HepG2 (cell line): ENCODE results near the gene C16orf86. TPM values are rescaled to one million over a fixed set of nuclear protein-coding genes. Genes with fewer than 3 reads are reported as not detected.

Source experiments
- ATAC-seq: fragments of 200-7000 bp; cut with Tn5 transposase; 3 replicates; pipeline ENCODE4 v1.9.1; 2020; ENCODE audit warnings: mild to moderate bottlenecking, moderate library complexity
- BruUV-seq: library from RNA; stranded (reverse); fragments of 400-500 nt; replicated peaks from 2 replicates; lab custom pipeline; 2021; lab: Mats Ljungman, UMichigan
- CTCF ChIA-PET: fragments of 300-600 bp; formaldehyde crosslinking; extraction: SDS; loops from one replicate; lab custom pipeline; 2021; ENCODE audit warnings: low total read pairs, inconsistent platforms, low intra/inter-chr PET ratio; lab: Yijun Ruan, JAX
- POLR2A ChIA-PET: fragments of 350-600 bp; sonication (Branson Sonifier 250); formaldehyde crosslinking; loops from one replicate; lab custom pipeline; 2020; ENCODE audit warnings: antibody characterized with exemption, inconsistent platforms; lab: Yijun Ruan, JAX
- DNase-seq: peaks from one replicate; pipeline ENCODE4 v3.0.0-alpha.2; 2015; ENCODE audit warnings: low spot score
- FAIRE-seq: peaks from 3 replicates; lab custom pipeline; 2011; peaks lifted over from hg19 to GRCh38; lab: Jason Lieb, UNC
- H2AFZ ChIP-seq: one replicate; pipeline ENCODE4 v1.6.1; 2011; ENCODE audit warnings: low read length, inconsistent platforms
- H3K27ac ChIP-seq: fragments of 300-600 bp; 3 replicates; pipeline ENCODE4 v1.8.0; 2011; ENCODE audit warnings: mixed run types, mild to moderate bottlenecking, mixed read lengths, low read length, inconsistent platforms; ENCODE audit not compliant: insufficient read depth; ENCODE audit errors: extremely low read length
- H3K27me3 ChIP-seq, 2 experiments: fragments of 200-600 bp in 1 of 2; 2 replicates in 1 of 2; 3 replicates in 1 of 2; pipeline versions ENCODE4 v1.6.0 to v1.8.0; 2011; ENCODE audit warnings: low read length in 2 of 2, mild to moderate bottlenecking in 2 of 2, moderate library complexity in 2 of 2, inconsistent platforms in 1 of 2; ENCODE audit not compliant: insufficient read depth in 2 of 2, control insufficient read depth in 1 of 2
- H3K36me3 ChIP-seq, 2 experiments: fragments of 200-600 bp in 1 of 2; replicated peaks in 1 of 2; 2 replicates in 1 of 2; 3 replicates in 1 of 2; pipeline versions ENCODE4 v1.5.1 to v1.8.0; 2011; ENCODE audit warnings: low read length in 2 of 2, inconsistent platforms in 1 of 2; ENCODE audit not compliant: insufficient read depth in 2 of 2, control insufficient read depth in 1 of 2
- H3K4me1 ChIP-seq: 2 replicates; pipeline ENCODE4 v1.5.1; 2012; ENCODE audit warnings: low read length, inconsistent platforms; ENCODE audit not compliant: insufficient read depth
- H3K4me2 ChIP-seq: 2 replicates; pipeline ENCODE4 v1.6.0; 2011; ENCODE audit warnings: low read depth, low read length, inconsistent platforms
- H3K4me3 ChIP-seq, 3 experiments: fragments of 200-600 bp in 1 of 3; sonication (generic), shearing (Covaris generic) in 1 of 3; replicated peaks in 1 of 3; 2 replicates each; pipeline ENCODE4 v1.5.1; 2011 to 2016; ENCODE audit warnings: low read length in 3 of 3, inconsistent platforms in 2 of 3, low read depth in 2 of 3, mild to moderate bottlenecking in 2 of 3, control low read depth in 1 of 3, mixed read lengths in 1 of 3; ENCODE audit not compliant: insufficient read depth in 1 of 3
- H3K79me2 ChIP-seq: one replicate; pipeline ENCODE4 v1.6.1; 2011; ENCODE audit warnings: low read length, inconsistent platforms; ENCODE audit not compliant: insufficient read depth
- H3K9ac ChIP-seq: 2 replicates; pipeline ENCODE4 v1.6.0; 2011; ENCODE audit warnings: mild to moderate bottlenecking, low read depth, low read length, inconsistent platforms; ENCODE audit not compliant: insufficient read depth
- H3K9me3 ChIP-seq: 2 replicates; pipeline ENCODE4 v1.5.1; 2012; ENCODE audit warnings: mild to moderate bottlenecking, low read length
- H4K20me1 ChIP-seq: 2 replicates; pipeline ENCODE4 v1.6.0; 2011; ENCODE audit warnings: inconsistent platforms, mild to moderate bottlenecking, low read length, moderate library complexity; ENCODE audit not compliant: insufficient read depth
- ETV6 ChIP-seq: sonication (generic); formaldehyde crosslinking; conservative IDR thresholded peaks from 2 replicates; pipeline ENCODE4 v1.4.0; 2020; ENCODE audit warnings: missing genetic modification reagents
- KDM3A ChIP-seq: IDR thresholded peaks from 2 replicates; pipeline ENCODE4 v1.6.1; 2018; ENCODE audit warnings: low read depth, missing compliant biosample characterization
- MAFK ChIP-seq, 2 experiments: IDR thresholded peaks in 1 of 2; conservative IDR thresholded peaks in 1 of 2; 2 replicates each; pipeline ENCODE4 v1.6.1; 2011; ENCODE audit warnings: improper control_type of control experiment in 2 of 2, low read length in 2 of 2
- NKX3-1 ChIP-seq: sonication (generic); formaldehyde crosslinking; IDR thresholded peaks from 2 replicates; pipeline ENCODE4 v1.5.0; 2020; ENCODE audit warnings: missing genetic modification reagents
- POLR2A ChIP-seq, 2 experiments: IDR thresholded peaks; 2 replicates each; pipeline ENCODE4 v1.6.1; 2011; ENCODE audit warnings: low read depth in 2 of 2, low read length in 2 of 2, mild to moderate bottlenecking in 1 of 2, moderate library complexity in 1 of 2; ENCODE audit not compliant: insufficient read depth in 1 of 2
- PRDM15 ChIP-seq: sonication (generic); formaldehyde crosslinking; IDR thresholded peaks from 2 replicates; pipeline ENCODE4 v1.4.0; 2020; ENCODE audit warnings: missing genetic modification reagents
- SMYD3 ChIP-seq: sonication (generic); formaldehyde crosslinking; IDR thresholded peaks from 2 replicates; pipeline ENCODE4 v1.8.1; 2023; ENCODE audit warnings: mild to moderate bottlenecking, missing genetic modification reagents
- TIGD3 ChIP-seq: sonication (generic); formaldehyde crosslinking; IDR thresholded peaks from 2 replicates; pipeline ENCODE4 v1.5.1; 2020; ENCODE audit warnings: mild to moderate bottlenecking, missing genetic modification reagents, borderline replicate concordance
- TSC22D2 ChIP-seq: sonication (generic); formaldehyde crosslinking; IDR thresholded peaks from 2 replicates; pipeline ENCODE4 v1.5.1; 2020; ENCODE audit warnings: missing genetic modification reagents, mild to moderate bottlenecking, borderline replicate concordance
- ZNF232 ChIP-seq: sonication (generic); formaldehyde crosslinking; IDR thresholded peaks from 2 replicates; pipeline ENCODE4 v1.4.0; 2020; ENCODE audit warnings: missing genetic modification reagents, borderline replicate concordance
- ZNF367 ChIP-seq: sonication (generic); formaldehyde crosslinking; IDR thresholded peaks from 2 replicates; pipeline ENCODE4 v1.4.0; 2020; ENCODE audit warnings: missing genetic modification reagents, borderline replicate concordance
- ZNF441 ChIP-seq: sonication (generic); formaldehyde crosslinking; IDR thresholded peaks from 2 replicates; pipeline ENCODE4 v1.7.0; 2021; ENCODE audit warnings: missing genetic modification reagents, borderline replicate concordance
- ZNF709 ChIP-seq: sonication (generic); formaldehyde crosslinking; IDR thresholded peaks from 2 replicates; pipeline ENCODE4 v1.5.0; 2020; ENCODE audit warnings: mild to moderate bottlenecking, missing genetic modification reagents
- ZNF782 ChIP-seq: sonication (generic); formaldehyde crosslinking; IDR thresholded peaks from 2 replicates; pipeline ENCODE4 v1.4.0; 2020; ENCODE audit warnings: missing genetic modification reagents, mild to moderate bottlenecking, borderline replicate concordance
- WGBS: methylation state at CpG from one replicate; pipeline ENCODE4 v1.1.6; 2017; ENCODE audit warnings: low lambda C conversion rate; 5-methylcytosine and 5-hydroxymethylcytosine counted together
- in situ Hi-C: cut with HindIII; loops from 2 replicates; pipeline ENCODE4 v1.10.0; 2017; ENCODE audit warnings: low pct_unique_long_range_greater_than_20kb; ENCODE audit not compliant: extremely low pct_ligation_motif_present
- intact Hi-C: fragments of 100-400 bp; cut with micrococcal nuclease; formaldehyde crosslinking; loops from one replicate; pipeline ENCODE4 v1.10.0; 2022; ENCODE audit not compliant: unreplicated experiment
- polyA plus RNA-seq, 8 experiments: library from polyadenylated mRNA; depleted of rRNA in 3 of 8; stranded (reverse) in 7 of 8; unstranded in 1 of 8; fragments of >200 nt; fragmentation: Illumina TruSeq in 4 of 8; extraction: Trizol in 4 of 8; gene quantifications; 2 replicates each; pipeline versions ENCODE4 v1.2.1 to v1.2.3, GENCODE V29; 2011 to 2016; ENCODE audit warnings: low read depth in 4 of 8, missing spikeins in 1 of 8, mixed read lengths in 1 of 8; ENCODE audit not compliant: insufficient read depth in 1 of 8
- total RNA-seq, 5 experiments: library from RNA; depleted of rRNA; stranded (reverse); fragments of >200 nt; fragmentation: Illumina TruSeq; extraction: Trizol; gene quantifications; 2 replicates each; pipeline ENCODE4 v1.2.3, GENCODE V29; 2016; ENCODE audit warnings: low read depth in 1 of 5

Gene C16orf86
- total and polyA plus RNA-seq, 2 of the 13 experiments (the other 11 are each of a cell fraction or from before 2014, with no cell fraction given), result 1.5 to 3.1 TPM

DNA sequence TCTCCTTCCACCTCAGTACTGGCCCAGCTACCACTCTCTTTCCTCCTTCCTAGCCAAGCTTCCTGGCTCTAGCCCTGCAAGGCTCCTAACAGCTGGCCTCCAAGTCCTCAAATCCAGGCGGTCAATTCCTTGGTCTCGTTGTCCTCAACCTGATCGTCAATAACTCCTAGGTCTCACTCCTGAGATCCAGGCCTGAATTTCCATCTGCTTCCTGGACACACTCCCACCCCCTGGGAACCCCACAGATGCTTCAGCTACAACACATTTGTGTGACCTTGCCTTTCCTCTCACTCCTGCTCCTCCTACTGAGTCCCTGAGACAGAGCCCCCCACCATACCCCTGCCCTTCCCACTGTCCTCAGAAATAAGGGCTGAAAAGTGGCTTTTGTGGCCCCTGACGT lies 2.4 kb upstream of the C16orf86 start:
- Histone ChIP-seq H3K79me2 (peaks cover 5% of the 10 kb centered on the region), H3K4me2 (no peak overlapping the region), H4K20me1 (no peaks in the 10 kb centered on the region), H3K9me3 (no peaks in the 10 kb centered on the region), H3K36me3 (peaks cover 0 to 3% of the 10 kb centered on the region in 2 experiments; a peak in 1 of 5 replicates), H2AFZ (no peak overlapping the region), H3K4me3 (no peak overlapping the region), H3K9ac (no peak overlapping the region), H3K4me1 (peaks cover 37% of the 10 kb centered on the region), H3K27ac (no peak overlapping the region), H3K27me3 (no peaks in the 10 kb centered on the region; a peak in 1 of 5 replicates)
- in situ Hi-C loops (loop anchor here (10.0 kb wide), 1 partner anchor 271 kb away; the partner anchor contains the start of genes CTRL and PSMB10), intact Hi-C loops (no loop called here)
- ChIA-PET CTCF (interaction anchor here (0.9 kb wide), 1 partner anchor 143 kb away, joined by 3 read pairs; no protein-coding TSS in a partner anchor), POLR2A (interaction anchor here (1.5 kb wide), 1 partner anchor 137 kb away, joined by 4 read pairs; no protein-coding TSS in a partner anchor)
- no peak for ATAC-seq
- WGBS, result 92% methylated on average over 4 of the region's 4 CpGs
- no TSS peak for BruUV-seq
- no peak for DNase-seq
- no peak for FAIRE-seq
- TF ChIP-seq PRDM15 (CRISPR knock-in tag) (peak; percentile 24; the same call in 1 of the 2 replicates), ZNF709 (no peak)

GRCh38 chr16:67664871-67665270 lies 1.7 kb upstream of the C16orf86 start:
- ATAC-seq, result no peak
- Histone ChIP-seq H3K79me2 (no peaks in the 10 kb centered on the region), H3K4me2 (no peak overlapping the region; the same call in 1 of the 2 replicates), H3K36me3 (peaks cover 0 to 3% of the 10 kb centered on the region in 2 experiments; a peak in 1 of 5 replicates), H3K9ac (no peak overlapping the region), H3K27ac (no peak overlapping the region), H4K20me1 (no peaks in the 10 kb centered on the region), H3K4me3 (no peak overlapping the region), H3K9me3 (no peaks in the 10 kb centered on the region), H3K4me1 (peaks cover 38% of the 10 kb centered on the region), H2AFZ (no peak overlapping the region), H3K27me3 (no peaks in the 10 kb centered on the region; a peak in 1 of 5 replicates)
- ChIA-PET CTCF (no interaction called here), POLR2A (interaction anchor here (1.7 to 3.8 kb wide), 2 partner anchors 142 to 144 kb away, joined by 5 to 12 read pairs; partner anchors contain the start of genes RANBP10 and TSNAXIP1)
- BruUV-seq, result no TSS peak
- DNase-seq, result no peak
- intact Hi-C loops, result no loop called here
- in situ Hi-C loops, result loop anchor here (5.0 to 10.0 kb wide), 2 partner anchors 142 to 270 kb away; partner anchors contain the start of genes CTRL, PSMB10, RANBP10 and TSNAXIP1
- FAIRE-seq, result no peak
- 98% methylated on average over 6 of the region's 7 CpGs for WGBS
- no peak for TF ChIP-seq TSC22D2 (CRISPR knock-in tag)
- no peak for TF ChIP-seq SMYD3
- TF ChIP-seq POLR2A (IDR thresholded peaks at IDR 0.05; ENCODE audit: insufficient read depth in 1 of 2, low read depth in 2 of 2, low read length in 2 of 2), result no peak
- no peak for TF ChIP-seq ZNF441
- no peak for TF ChIP-seq KDM3A
- no peak for TF ChIP-seq ZNF367 (CRISPR knock-in tag)
- TF ChIP-seq ZNF232, result no peak
- TF ChIP-seq NKX3-1 (CRISPR knock-in tag), result no peak
- TF ChIP-seq TIGD3, result no peak
- TF ChIP-seq MAFK (conservative IDR thresholded peaks at IDR 0.05 in 1 of 2, IDR thresholded peaks at IDR 0.05 in 1 of 2; ENCODE audit: low read length in 2 of 2), result no peak
- TF ChIP-seq ETV6 (CRISPR knock-in tag), result no peak
- TF ChIP-seq ZNF782 (CRISPR knock-in tag), result no peak
